ENCODE data around the gene IER5L.

The IER5L gene

DNA sequence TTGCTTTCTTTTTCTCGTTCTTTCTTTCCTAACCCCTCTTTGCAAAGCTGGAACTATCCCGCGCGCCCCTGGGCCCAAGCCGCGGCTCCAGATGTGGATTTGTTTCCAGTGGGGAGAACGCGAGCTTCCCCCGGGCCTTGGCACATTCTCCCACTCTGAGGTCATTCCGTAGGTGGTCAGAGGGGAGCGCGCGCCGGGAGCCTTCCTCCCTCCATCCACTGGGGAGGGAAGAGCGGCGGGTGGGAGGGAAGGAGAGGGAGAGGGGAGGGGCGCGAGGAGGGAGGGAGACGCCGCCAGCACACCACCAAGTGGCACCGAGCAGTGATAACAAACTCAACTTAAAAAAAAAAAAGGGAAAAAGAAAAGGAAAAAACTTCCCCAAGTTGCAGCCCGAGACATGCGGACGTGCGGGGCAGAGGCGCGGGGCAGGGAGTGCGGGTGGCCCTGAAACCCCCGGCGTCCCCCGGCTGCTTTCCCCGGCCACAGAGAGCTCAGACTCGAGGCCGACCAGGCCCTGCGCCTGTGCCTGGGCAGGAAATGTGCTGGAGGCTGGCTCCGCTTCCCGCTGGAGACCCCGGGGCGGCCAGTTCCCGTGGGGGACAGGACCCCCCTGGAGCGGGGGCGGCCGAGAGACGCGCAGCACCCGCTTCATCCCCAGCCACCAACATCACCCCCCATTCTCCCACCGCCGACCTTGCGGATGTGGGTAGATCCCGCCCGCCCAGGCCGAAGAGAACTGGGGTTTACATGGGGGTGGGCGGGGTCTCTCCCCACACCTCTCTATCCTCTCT, 3.1 kb downstream of the IER5L start (continued):
- TF ChIP-seq ZBTB21 (tag by site-specific recombination; IDR thresholded peaks at IDR 0.05): 0 out of 2 replicates have a peak, but pooled peaks have one; percentile 54
- 0 out of 2 replicates have a peak, but pooled peaks have one; percentile 11 for TF ChIP-seq KLF7 (tag by site-specific recombination; IDR thresholded peaks at IDR 0.05; ENCODE audit: borderline replicate concordance)
- TF ChIP-seq, protein P1, sequence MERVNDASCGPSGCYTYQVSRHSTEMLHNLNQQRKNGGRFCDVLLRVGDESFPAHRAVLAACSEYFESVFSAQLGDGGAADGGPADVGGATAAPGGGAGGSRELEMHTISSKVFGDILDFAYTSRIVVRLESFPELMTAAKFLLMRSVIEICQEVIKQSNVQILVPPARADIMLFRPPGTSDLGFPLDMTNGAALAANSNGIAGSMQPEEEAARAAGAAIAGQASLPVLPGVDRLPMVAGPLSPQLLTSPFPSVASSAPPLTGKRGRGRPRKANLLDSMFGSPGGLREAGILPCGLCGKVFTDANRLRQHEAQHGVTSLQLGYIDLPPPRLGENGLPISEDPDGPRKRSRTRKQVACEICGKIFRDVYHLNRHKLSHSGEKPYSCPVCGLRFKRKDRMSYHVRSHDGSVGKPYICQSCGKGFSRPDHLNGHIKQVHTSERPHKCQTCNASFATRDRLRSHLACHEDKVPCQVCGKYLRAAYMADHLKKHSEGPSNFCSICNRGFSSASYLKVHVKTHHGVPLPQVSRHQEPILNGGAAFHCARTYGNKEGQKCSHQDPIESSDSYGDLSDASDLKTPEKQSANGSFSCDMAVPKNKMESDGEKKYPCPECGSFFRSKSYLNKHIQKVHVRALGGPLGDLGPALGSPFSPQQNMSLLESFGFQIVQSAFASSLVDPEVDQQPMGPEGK (tag by site-specific recombination; IDR thresholded peaks at IDR 0.05): peak; percentile 91
- 0 out of 2 replicates have a peak, but pooled peaks have one; percentile 25 for TF ChIP-seq ZBTB8A (tag by site-specific recombination; IDR thresholded peaks at IDR 0.05)
- peak; percentile 75; the same call in 1 of the 2 replicates for TF ChIP-seq ZBTB7A (tag by site-specific recombination; IDR thresholded peaks at IDR 0.05; ENCODE audit: low read depth)

DNA sequence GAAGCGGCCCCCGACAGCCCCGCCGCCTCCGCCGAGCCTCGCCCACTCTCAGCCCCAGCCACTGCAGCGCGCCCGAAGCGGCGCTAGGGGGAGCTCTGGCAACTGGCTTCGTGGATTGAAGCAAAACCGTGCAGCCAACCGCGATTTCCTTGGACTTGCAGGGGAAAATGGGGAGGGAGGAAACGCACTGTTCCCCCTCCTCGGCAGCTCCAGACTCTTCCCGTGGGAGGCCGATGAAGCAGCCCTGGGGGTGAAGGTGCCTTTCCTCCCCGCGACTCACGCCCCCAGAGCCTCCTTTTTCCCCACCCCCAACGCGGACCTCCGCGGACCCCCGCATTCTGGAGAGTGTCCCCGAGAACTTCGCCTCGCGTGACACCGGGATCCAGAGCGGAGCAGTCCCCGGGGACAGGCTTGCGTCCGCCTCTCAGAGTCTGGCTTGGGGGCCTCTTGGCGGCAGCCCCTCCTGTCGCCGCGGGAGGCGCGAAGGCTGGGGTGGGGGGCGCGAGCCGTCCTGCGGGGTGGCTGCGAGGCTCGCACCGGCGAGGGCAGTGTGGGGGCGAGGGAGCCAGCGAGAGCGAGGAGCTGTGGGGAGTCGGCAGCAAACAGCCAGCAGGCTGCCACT, 3.8 kb downstream of the IER5L start:
- ChIA-PET CTCF (interaction anchor here (0.6 to 8.6 kb wide), 37 partner anchors 9 to 552 kb away, joined by 3 to 104 read pairs (median 5); partner anchors contain the start of genes C9orf50 and PTPA), POLR2A (interaction anchor here (0.6 to 4.0 kb wide), 20 partner anchors 25 to 888 kb away, joined by 3 to 42 read pairs (median 6); partner anchors contain the start of genes NTMT1 and URM1)
- peak overlapping the region; percentile 81 for H3K27ac ChIP-seq (ENCODE audit: extremely low read depth, low read depth, low read length)
- H3K4me3 ChIP-seq (ENCODE audit: low read depth, low read length): peak overlapping the region; percentile 43
- peaks cover 7% of the 10 kb centered on the region for H3K4me1 ChIP-seq (ENCODE audit: control insufficient read depth, insufficient read depth, low read length)
- H3K36me3 ChIP-seq (ENCODE audit: control insufficient read depth in 2 of 2, insufficient read depth in 1 of 2, low read length in 2 of 2): no peaks in the 10 kb centered on the region
- H3K9me3 ChIP-seq (ENCODE audit: control insufficient read depth, insufficient read depth, low read depth, low read length): no peaks in the 10 kb centered on the region
- peak; percentile 74; the same call in 1 of the 2 replicates for TF ChIP-seq ZNF600 (tag by site-specific recombination; IDR thresholded peaks at IDR 0.05)
- peak; percentile 41; the same call in 1 of the 2 replicates for TF ChIP-seq MZF1 (tag by site-specific recombination; IDR thresholded peaks at IDR 0.05; ENCODE audit: borderline replicate concordance)
- peak; percentile 92 for TF ChIP-seq GLIS2 (tag by site-specific recombination; IDR thresholded peaks at IDR 0.05)
- no peak for TF ChIP-seq ZNF530 (tag by site-specific recombination; IDR thresholded peaks at IDR 0.05; ENCODE audit: low read depth)
- peak; percentile 41; the same call in 1 of the 2 replicates for TF ChIP-seq BCL11B (tag by site-specific recombination; IDR thresholded peaks at IDR 0.05; ENCODE audit: low read depth)
- TF ChIP-seq, protein P2, sequence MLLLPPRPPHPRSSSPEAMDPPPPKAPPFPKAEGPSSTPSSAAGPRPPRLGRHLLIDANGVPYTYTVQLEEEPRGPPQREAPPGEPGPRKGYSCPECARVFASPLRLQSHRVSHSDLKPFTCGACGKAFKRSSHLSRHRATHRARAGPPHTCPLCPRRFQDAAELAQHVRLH (tag by site-specific recombination; IDR thresholded peaks at IDR 0.05): 0 out of 2 replicates have a peak, but pooled peaks have one; percentile 15
- peak; percentile 46; the same call in 1 of the 2 replicates for TF ChIP-seq ZNF785 (tag by site-specific recombination; IDR thresholded peaks at IDR 0.05)
- TF ChIP-seq ZNF776 (tag by site-specific recombination; IDR thresholded peaks at IDR 0.05; ENCODE audit: borderline replicate concordance): no peak
- TF ChIP-seq, protein P3, sequence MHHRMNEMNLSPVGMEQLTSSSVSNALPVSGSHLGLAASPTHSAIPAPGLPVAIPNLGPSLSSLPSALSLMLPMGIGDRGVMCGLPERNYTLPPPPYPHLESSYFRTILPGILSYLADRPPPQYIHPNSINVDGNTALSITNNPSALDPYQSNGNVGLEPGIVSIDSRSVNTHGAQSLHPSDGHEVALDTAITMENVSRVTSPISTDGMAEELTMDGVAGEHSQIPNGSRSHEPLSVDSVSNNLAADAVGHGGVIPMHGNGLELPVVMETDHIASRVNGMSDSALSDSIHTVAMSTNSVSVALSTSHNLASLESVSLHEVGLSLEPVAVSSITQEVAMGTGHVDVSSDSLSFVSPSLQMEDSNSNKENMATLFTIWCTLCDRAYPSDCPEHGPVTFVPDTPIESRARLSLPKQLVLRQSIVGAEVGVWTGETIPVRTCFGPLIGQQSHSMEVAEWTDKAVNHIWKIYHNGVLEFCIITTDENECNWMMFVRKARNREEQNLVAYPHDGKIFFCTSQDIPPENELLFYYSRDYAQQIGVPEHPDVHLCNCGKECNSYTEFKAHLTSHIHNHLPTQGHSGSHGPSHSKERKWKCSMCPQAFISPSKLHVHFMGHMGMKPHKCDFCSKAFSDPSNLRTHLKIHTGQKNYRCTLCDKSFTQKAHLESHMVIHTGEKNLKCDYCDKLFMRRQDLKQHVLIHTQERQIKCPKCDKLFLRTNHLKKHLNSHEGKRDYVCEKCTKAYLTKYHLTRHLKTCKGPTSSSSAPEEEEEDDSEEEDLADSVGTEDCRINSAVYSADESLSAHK (tag by site-specific recombination; IDR thresholded peaks at IDR 0.05): 0 out of 2 replicates have a peak, but pooled peaks have one; percentile 19
- TF ChIP-seq KLF8 (tag by site-specific recombination; IDR thresholded peaks at IDR 0.05): peak; percentile 47
- TF ChIP-seq KLF9 (tag by site-specific recombination; IDR thresholded peaks at IDR 0.05; ENCODE audit: low read depth): peak; percentile 36; the same call in 1 of the 2 replicates
- TF ChIP-seq, protein P4, sequence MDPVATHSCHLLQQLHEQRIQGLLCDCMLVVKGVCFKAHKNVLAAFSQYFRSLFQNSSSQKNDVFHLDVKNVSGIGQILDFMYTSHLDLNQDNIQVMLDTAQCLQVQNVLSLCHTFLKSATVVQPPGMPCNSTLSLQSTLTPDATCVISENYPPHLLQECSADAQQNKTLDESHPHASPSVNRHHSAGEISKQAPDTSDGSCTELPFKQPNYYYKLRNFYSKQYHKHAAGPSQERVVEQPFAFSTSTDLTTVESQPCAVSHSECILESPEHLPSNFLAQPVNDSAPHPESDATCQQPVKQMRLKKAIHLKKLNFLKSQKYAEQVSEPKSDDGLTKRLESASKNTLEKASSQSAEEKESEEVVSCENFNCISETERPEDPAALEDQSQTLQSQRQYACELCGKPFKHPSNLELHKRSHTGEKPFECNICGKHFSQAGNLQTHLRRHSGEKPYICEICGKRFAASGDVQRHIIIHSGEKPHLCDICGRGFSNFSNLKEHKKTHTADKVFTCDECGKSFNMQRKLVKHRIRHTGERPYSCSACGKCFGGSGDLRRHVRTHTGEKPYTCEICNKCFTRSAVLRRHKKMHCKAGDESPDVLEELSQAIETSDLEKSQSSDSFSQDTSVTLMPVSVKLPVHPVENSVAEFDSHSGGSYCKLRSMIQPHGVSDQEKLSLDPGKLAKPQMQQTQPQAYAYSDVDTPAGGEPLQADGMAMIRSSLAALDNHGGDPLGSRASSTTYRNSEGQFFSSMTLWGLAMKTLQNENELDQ (tag by site-specific recombination; IDR thresholded peaks at IDR 0.05; ENCODE audit: low read depth): no peak
- TF ChIP-seq WT1 (tag by site-specific recombination; IDR thresholded peaks at IDR 0.05): peak; percentile 42; the same call in 1 of the 2 replicates
- peak; percentile 12; the same call in 1 of the 2 replicates for TF ChIP-seq BCL11A (tag by site-specific recombination; IDR thresholded peaks at IDR 0.05; ENCODE audit: low read depth)
- peak; percentile 42 for TF ChIP-seq SP2 (tag by site-specific recombination; IDR thresholded peaks at IDR 0.05)
- peak; percentile 91 for TF ChIP-seq EGR2 (tag by site-specific recombination; IDR thresholded peaks at IDR 0.05; ENCODE audit: low read depth)
- TF ChIP-seq ZNF501 (tag by site-specific recombination; IDR thresholded peaks at IDR 0.05): peak; percentile 83
- TF ChIP-seq KLF7 (tag by site-specific recombination; IDR thresholded peaks at IDR 0.05; ENCODE audit: borderline replicate concordance): peak; percentile 52; the same call in 1 of the 2 replicates
- TF ChIP-seq, protein P5, sequence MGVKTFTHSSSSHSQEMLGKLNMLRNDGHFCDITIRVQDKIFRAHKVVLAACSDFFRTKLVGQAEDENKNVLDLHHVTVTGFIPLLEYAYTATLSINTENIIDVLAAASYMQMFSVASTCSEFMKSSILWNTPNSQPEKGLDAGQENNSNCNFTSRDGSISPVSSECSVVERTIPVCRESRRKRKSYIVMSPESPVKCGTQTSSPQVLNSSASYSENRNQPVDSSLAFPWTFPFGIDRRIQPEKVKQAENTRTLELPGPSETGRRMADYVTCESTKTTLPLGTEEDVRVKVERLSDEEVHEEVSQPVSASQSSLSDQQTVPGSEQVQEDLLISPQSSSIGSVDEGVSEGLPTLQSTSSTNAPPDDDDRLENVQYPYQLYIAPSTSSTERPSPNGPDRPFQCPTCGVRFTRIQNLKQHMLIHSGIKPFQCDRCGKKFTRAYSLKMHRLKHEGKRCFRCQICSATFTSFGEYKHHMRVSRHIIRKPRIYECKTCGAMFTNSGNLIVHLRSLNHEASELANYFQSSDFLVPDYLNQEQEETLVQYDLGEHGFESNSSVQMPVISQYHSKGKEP (tag by site-specific recombination; IDR thresholded peaks at IDR 0.05): peak; percentile 35; the same call in 1 of the 2 replicates
